Central memory CD4-positive, alpha-beta T cell (primary cell): ENCODE measurements around the gene SDK1.
"Not testable (repeated sequence)": the region's sequence is repeated elsewhere in the genome, so short reads cannot be mapped to it uniquely, and the experiment has no call there.

Source experiments
- DNase-seq: peaks from one replicate; pipeline ENCODE4 v3.0.0; 2022

SDK1 gene

DNA sequence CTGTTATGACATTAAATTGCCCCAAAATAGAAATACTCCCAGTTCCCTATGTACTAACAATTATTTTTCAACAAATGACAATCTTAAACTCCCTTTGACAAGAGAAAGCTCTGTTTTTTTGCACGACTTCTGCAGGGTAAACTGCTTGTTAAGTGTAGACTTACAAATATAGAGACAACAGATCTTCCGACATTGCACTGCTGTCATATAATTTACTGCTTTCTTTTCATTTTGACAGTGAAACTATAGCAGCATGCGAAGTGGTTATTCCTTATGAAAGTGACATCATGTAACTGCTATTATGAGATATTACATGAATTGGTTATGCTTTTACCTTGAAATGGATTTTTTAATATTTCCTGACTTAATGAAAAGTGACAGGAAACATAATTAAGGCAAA is 659.9 kb downstream of the SDK1 start:
- no peak for DNase-seq

DNA sequence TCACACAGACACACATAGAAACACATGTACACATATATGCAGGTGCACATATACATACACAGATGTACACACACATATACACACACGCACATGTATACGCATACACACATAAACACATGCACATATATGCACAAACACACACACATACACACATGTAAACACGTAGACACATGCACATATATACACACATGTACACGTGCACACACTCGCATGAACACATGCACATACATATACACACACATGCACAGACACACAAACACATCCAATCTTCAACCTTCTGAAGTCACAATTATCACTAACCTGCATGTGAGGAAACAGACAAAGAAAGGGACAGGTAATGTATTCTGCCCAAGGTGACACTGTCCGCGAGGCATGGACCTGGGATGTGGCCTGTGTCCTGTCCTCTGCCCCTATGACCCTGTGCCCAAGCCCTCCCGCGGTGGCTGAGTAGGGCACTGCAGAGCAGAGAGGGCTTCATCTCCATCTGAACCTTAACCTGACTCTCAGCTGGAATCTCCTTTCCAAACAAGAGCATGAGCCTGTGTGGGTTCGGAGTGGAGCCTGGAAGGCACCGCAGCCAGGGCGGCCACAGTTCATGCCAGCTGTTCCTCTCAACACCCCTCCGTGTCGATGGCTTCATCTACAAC is 660.9 kb downstream of the SDK1 start:
- no peak for DNase-seq

DNA sequence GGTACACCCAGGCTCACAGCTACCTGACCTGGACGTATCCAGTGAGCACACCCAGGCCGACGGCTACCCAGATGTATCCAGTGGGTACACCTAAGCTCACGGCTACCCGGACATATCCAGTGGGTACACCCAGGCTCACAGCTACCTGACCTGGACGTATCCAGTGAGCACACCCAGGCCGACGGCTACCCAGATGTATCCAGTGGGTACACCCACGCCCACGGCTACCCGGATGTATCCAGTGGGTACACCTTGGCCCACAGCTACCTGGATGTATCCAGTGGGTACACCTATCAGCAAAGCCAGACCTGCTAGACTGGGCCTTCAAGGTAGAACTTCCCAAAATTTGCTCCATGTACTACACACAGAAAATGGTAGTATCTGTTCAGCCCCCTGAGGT is 662.7 kb downstream of the SDK1 start:
- not testable (repeated sequence) for DNase-seq

DNA sequence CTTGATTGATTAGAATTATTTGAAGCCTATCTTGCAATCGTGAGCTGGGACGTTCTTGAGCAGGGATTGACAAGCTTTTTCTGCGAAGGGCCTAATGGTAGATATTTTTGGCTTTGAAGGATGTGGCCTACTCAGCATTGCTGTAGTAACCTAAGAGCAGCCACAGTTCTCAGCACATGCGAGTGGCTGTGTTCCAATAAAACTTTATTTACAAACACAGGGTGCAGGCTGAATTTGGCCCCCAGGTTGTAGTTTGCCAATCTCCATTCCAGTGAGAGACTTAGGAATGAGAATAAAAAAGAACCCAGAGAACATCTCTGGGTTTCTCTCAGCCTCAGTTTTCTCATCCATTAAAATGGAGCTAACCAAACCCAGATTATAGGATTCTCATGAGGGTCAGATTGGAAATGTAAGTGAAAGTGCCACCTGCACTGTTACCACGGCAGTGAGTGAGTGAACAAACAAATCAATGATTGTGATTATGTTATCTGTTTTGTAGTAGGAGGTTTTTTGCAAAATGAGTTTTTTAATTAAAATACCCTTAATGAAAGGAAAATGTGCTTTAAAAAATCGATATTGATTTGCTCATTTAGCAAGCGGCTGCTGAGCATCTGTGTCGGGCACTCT is 664.0 kb downstream of the SDK1 start:
- no peak for DNase-seq

DNA sequence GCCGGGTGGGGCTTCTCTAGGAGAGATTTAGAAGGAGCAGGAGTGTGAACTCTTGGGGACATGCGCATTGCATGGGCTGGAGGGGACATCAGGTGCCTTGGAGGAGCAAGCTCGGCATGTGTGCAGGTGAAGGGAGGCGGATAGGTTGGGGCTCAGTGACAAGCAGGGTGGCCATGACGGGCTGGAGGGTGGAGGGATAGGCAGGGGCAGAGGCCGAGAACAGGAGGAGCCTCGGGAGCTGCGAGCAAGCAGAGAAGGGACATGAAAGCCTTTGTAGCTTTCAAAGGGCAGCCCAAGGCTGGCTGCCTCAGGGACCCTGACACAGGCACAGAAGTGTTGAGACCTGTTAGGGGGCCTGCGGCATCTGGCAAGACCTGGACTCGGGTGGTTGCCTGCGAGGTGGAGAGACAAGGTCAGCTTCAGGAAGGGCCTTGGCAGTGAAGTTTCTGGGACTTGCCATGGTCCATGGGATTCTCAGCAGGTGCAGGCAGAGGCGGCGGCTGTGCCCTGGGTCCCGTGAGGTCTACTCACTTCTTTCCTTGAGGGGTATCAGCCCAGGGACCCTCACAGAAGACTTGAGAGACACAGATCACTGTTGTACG is 664.8 kb downstream of the SDK1 start:
- DNase-seq = no peak

DNA sequence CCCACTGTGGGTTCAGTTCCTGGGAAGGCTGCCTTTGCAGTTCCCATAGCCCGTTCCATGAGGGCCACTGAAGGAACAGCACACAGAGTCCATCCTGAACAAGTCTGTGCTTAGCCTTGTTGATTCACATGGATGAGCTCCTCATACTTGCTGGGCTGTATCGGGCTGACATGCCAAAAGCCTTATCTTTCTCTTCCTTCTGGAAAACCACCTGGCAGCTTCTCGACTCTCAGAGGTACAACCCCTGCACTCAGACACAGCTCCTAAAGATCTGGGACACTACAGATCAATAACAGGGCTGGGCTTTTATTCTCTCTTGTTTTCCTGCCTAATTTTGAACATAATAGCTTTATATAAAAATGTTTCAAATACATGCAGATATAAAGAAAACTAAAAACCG is 667.2 kb downstream of the SDK1 start:
- DNase-seq = no peak

DNA sequence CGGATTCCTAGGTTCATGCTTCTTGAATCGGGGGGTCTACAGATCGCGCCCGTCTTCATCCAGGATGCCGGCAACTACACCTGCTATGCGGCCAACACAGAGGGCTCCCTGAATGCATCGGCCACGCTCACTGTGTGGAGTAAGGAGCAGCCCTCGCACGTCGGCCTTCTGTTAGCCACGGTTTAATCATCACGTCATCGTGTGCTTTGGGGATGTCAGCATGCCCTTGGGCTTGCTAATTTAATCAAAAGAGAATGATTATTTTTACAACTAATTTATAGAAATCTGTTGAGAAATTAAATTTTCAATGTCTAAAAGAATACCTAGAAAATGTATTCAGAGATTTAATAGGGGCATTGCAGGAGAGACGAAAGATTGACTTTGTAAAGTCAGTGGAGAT is 668.2 kb downstream of the SDK1 start:
- DNase-seq = no peak

DNA sequence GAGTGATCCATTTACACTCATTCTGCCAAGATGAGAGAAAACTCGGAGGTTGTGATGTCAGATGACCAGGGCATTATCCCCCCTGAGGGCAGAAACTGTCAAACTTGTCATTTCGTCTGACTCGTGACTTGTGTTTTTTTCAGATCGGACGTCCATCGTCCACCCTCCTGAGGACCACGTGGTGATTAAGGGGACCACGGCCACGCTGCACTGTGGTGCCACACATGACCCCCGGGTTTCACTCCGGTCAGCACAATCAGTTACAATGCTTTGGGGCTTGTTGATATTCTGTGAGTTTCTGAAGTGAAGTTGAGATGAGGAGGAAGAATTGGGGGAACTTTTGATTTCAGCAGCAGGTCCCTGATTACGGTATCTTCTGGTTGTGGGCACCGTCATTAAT is 670.3 kb downstream of the SDK1 start:
- no peak for DNase-seq

DNA sequence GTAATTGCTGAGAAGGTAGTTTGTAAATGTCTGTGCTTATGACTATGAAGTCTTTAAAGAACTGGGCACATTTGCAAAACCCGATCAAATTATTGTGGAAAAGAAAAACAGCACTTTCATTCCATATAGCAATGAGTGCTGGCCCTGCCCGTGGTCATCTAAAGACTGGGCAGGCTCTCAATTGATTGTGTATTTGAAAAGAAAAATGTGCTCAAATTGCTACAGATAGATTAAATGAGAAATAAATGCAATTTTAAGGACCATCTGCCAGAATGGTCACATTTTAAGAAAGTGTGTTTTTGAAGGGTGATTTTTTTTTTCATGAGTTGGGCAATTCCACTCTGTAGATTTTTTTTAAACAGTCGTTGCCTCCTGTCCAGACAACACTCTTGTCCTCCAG is 672.2 kb downstream of the SDK1 start:
- no peak for DNase-seq

DNA sequence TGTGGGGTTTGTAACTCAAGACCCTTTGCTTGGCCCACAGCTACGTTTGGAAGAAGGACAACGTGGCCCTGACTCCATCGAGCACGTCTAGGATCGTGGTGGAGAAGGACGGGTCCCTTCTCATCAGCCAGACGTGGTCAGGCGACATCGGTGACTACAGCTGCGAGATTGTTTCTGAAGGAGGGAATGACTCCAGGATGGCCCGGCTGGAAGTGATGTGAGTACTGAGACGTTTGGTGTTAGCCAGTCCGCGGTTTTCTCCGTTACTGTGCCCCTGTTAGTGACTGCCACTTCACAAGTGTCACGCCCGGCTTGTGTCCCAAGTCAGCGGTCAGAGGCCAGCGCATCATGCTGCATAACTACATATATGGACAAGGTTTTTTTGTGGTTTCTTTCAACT is 673.3 kb downstream of the SDK1 start:
- no peak for DNase-seq

DNA sequence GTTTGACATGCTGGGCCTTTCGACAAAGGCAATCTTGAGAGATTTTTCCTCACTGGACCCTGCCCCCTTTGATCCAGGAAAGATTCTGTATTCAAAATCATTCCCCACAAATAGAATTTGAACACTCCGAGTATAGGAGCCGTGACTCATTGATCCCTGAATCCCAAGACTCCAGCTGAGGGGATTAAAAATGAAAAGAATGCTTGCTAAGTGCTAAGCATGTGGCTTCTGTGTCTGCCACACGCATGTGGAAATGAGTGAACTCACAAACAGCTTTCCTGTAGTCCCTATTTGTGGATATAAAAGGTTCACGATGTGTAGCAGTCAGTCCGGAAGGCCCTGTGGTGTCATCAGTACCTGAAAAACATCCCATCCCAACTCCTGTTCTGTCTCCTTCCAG is 674.3 kb downstream of the SDK1 start:
- no peak for DNase-seq

DNA sequence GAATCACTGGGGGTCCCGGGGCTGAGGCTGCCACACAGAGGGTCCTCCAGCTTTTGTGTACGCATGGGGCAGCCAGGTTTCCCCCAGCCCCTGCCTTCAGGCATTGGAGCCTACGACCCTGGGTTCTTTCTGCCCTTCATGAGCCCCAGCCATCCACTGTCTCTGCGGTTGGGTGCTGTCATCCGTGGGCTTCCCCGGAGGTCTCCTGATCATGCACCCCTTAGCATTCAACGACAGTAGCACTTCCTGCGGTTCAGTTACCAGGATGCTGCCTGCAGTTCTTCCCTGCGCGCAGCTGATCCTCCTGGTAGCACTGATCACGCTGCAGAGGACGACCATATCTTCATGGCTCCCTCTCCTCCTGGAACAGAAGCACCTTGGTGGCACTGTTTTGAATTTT is 676.3 kb downstream of the SDK1 start:
- no peak for DNase-seq

DNA sequence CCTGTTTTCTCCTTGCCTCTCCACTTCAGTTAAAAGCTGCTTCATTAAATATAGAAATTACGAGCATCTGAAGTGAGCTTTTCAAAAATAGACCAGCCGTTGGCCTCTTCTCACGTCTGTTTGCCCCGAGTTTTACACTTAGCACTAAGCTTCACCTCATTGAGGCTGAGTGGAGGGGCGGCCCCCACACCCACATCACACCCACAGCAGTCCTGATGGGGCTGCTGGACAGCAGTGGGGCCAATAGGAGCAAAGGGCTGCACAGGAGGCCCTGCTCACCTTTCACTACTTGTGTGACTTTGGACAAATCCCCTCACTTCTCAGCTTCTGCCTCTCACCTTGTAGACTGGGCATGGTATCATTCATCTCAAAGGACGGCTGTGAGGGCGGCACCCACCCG is 677.8 kb downstream of the SDK1 start:
- no peak for DNase-seq

DNA sequence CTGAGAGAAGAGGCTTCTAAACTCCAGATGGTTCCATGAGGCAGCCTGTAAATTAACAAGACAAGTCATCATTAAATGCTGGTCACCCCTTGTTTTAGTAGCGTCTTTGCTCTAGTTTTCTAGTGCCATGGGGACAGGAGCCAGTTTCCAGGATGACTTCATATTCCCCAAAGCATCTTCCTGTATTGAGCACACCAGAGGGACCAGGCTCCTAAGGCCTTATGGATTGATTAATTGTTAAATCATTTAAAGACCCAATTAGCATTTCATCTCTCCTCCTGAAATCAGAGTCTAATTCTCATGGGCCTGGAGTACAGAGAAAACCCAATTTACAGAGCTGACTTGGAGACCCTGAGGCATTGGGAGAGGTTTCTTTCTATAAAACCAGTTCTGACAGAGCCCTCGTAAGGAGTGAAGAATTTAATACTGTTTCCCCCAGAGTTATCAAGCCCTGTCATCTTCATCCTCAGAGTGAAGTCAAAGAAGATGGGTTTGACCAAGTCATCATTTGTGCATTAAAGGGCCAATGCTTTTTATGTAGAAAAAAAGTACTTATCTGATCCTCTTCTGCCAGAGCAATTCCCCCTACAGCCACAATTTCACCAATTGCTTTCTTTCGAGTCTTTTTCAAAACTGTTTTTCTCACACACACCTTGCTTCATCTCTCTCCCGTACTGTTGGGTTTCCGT is 678.7 kb downstream of the SDK1 start:
- DNase-seq = no peak

DNA sequence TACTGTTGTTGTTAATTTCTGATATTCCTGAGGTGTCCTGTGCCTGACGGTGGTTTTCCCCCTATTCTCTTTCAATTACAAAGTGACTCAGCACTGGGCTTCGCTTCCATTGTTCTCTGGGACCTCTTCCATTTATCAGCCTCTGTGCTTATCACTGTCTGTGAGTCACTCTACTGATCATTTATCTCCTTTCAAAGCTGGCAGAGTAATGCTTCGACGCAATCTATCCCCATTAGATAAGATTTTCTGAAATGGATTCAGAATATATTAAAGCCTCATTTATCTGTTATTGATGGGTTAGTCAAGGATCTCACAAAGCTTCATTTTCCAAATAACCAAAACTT is 679.2 kb downstream of the SDK1 start:
- no peak for DNase-seq

DNA sequence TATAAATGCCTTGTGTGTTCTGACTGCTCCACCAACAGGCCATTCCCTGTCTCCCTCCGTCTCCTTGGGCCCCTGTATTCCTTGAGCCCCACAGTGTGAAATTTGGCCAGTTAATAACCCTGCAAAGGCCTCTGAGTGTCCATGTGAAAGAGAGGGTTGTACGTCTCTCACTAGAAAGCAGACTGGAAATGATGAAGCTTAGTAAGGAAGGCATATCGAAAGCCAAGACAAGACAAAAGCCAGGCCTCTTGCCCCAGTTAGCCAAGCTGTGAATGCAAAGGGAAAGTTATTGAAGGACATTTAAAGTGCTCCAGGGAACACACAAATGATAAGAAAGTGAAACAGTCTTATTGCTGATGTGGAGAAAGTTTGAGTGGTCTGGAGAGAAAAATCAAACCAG is 680.2 kb downstream of the SDK1 start:
- DNase-seq = no peak

DNA sequence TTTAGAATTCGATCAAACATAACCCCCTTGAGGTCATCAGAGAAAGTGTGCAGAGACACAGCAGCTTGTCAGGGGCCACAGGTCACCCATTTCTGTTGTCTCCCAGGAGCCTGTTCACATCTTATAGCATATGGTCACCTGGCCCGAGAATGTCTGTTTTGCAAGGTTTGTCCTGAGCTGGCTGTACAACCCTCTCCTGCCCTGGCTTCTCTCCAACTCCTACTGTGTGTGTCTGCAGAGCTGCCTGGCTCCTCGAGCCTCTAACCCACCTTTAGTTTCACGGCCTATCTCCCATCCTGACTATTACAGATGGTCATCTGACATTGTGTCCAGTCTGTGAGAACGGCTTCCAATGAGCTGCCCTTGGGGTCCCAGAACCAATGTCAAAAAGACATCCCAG is 683.4 kb downstream of the SDK1 start:
- no peak for DNase-seq

DNA sequence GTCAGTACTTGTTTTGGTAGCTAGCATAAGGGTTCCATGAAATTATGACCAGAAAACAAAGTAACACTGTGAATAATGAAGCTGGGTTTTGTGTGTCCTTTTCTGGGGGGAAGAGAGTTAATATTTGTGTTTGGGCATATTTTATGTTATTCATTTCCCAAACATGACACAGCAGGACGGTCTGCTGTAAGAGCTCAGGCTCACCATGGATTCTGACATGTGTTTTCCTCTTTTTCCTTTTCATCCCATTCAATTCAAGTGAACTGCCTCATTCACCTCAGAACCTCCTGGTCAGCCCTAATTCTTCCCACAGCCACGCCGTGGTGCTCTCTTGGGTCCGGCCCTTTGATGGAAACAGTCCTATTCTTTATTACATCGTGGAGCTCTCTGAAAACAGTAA is 685.9 kb downstream of the SDK1 start:
- no peak for DNase-seq

DNA sequence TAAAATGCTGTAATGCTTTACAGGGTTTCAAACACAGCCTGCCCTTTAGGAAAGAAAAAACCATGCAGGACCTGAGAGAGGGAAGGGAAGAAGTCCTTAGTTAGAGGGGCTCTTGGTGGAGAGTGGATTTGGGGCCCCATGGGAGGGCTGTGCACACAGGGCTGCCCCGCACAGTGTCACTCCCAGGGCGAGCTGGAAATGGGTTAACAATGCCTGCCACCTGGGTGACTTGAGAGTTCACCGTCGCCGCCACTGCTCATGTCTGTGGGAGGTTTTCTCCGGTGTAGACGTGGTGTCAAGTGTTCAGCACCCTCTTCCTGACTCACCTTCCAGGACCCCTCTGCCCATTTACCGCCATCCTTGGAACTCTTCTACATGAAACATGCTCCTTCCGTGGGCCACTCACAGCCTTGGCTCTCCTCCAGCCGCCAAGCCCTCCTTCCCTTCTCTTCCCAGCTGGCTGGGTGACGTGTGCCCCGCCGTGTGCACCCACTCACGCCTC is 686.4 kb downstream of the SDK1 start:
- no peak for DNase-seq

DNA sequence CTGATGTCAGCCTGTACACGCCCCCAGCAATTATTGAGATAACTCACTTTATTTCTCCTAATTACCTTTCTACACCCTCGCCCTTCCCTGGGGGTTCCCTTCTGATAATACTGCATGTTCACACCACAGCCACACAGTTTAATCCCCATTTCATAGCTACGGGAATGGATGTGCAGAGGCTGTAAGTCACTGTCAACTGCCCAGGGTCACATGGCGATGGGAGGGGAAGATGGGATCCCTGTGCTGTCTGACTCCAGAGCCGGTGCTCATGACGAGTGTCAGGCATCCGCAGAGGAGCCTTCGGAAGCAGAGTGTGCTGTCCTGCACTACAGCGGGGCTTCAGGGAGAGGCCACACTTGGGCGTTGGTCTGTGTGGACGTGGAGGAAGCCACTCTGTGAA is 688.7 kb downstream of the SDK1 start:
- no peak for DNase-seq

DNA sequence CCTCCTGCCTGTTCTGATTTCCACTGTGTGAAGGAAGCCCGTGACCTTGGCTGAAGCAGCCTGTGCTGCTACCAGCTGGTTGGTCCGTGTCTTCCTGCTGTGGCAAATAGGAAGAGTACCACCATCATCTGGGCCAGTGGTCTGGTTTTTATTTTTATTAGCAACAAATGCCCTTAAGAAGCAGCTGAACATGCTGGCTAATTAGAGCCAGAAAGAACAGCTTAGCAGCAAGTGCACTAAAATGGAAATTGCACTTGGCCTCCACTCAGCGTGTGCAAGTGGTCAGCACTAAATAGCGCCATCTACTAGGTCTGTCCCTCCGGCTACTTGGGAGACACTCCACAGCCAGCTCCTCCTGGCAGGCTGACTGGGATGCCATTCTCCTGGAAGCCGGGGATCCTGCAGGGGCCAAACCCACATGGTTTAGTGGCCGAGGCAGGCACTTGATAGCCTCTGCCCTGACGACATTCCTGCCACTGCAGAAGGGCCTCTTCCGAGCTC is 690.7 kb downstream of the SDK1 start:
- DNase-seq = no peak

DNA sequence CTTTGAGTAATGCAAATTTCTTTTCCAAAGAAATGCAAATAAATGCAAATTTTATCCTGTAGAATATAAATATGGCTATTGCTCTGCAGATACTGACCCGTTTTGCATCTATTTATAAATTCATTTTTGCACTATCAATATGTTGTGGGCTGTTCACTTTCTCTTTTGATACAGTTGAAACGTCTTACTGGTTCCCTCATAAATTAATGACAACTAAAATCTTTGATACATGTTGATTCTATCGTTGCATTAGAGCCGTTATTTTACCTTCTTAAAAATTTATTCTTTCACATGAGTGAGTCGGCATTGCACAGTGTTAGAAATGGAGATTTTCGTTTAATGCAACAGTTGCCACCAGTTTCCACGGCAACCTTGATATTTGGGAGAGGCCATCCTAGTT is 691.8 kb downstream of the SDK1 start:
- DNase-seq = no peak

DNA sequence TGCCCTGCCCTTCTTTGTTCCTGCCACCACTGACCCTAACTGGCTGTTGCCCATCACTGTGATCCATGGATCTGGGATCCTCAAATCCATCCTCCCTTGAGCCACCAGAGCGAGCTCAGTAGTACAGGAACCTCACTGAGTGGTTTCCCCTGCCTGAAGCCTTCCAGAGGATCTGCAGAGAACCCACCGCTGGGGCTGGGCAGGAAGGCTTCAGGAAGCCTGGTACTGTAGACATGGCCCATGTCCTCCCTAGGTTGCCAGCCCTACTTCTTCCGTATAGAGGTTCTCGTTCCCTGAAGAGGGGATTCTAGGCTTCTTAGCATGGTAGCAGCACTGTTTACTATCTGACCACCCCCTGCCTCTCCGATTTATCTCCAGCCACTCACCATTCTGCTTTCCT is 693.7 kb downstream of the SDK1 start:
- no peak for DNase-seq

DNA sequence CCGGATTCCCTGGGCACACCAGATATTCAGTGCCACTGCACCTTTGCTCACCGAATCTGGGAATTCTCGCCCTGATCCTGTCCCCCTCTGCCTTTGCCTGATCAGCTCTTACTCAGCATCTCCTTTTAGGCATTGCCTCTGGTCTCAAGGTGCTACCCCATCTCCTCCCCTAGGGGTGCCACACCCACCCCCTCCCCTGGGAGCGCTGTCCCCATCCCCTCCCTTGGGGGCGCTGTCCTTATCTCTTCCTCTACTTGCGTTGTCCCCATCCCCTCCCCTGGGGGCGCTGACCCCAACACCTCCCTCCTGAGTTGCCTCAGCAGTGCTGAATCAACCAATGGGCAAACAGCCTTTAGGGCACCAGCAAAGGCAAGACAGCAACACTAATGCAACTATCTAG is 694.1 kb downstream of the SDK1 start:
- no peak for DNase-seq
